Colon (tissue), 2 donors: ENCODE results near the gene CASK.
"Not testable (repeated sequence)": the region's sequence is repeated elsewhere in the genome, so short reads cannot be mapped to it uniquely, and the experiment has no call there.

Source experiments
- FAIRE-seq: peaks from 2 replicates; lab custom pipeline; 2012; peaks lifted over from hg19 to GRCh38; lab: Jason Lieb, UNC
- donor health status: control.
- donor health status: control.

CASK gene

DNA sequence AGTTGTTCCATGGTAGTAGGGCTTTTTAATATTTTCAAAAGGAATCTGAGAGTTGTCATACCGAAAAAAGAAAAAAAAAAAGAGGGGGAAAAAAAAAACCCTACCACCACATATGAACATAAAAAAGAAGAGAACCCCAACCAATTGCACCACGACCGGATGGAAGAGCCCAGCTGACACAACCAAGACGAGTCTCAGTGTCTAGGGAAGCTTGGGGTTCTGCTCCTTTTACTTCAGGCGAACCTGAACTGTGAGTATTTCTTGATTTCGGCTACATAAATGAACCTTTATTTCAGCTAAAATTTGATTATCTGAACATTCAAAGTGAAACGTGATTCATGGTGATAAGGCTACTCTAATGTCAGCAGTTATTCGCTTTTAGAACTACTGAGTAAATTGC lies 234.5 kb downstream of the CASK start, which contains the start of gene GPR34:
TSS of gene GPR34 (plus strand) at position 139 of the 400 bp plus-strand sequence. CDS start 6,661 bp downstream, outside the sequence.
- no peak for FAIRE-seq

GRCh38 chrX:41688156-41688555 lies 235.2 kb downstream of the CASK start:
- FAIRE-seq, result peak; percentile 85

GRCh38 chrX:41686788-41687187 lies 236.6 kb downstream of the CASK start:
- FAIRE-seq, result peak; percentile 28

GRCh38 chrX:41684940-41685339 lies 238.4 kb downstream of the CASK start:
- peak; percentile 49 for FAIRE-seq

GRCh38 chrX:41684138-41684537 lies 239.2 kb downstream of the CASK start:
- no peak for FAIRE-seq

GRCh38 chrX:41677183-41678060 lies 245.9 kb downstream of the CASK start:
- no peak for FAIRE-seq

- FAIRE-seq, result not testable (repeated sequence)
These were observed 247.0 kb downstream of the CASK start for GRCh38 chrX:41676361-41676760.

DNA sequence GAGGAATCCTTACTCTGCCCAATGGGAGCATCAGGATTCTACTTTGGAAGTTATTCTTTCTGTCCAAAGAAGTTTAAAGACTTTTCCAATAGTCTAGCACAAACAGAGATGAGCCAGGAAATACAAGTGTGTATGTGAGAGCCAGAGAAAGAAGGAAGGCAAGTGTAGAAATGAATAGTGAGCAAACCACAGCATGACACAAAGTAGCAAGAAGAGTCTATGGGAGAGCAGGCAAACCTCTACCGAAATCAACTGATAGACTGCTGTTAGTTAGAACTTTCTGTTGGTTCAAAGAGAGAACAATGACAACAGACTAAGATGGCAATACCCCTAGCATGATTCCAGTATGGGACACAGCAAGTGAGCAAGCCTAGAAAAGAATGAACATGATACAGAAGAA lies 250.7 kb downstream of the CASK start:
- FAIRE-seq, result no peak

DNA sequence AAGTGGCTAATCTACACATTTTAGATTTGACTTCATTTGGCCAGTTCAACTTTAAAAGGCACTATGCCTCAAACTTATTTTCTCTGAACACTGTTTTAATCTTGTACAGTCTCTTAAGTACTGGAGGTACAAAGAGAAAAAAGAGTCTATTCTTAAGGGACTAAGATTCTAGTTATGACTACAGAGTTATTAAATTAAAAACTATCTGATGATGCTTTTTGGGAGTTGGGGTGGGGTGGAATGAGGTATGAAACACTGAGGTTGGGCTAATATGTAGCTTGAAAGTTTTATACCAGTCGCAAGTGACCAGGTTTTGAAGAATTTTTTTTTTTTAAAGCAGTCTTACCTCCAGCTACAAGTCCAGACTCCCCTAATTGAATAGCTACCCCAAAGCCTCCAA lies 252.3 kb downstream of the CASK start:
- no peak for FAIRE-seq

GRCh38 chrX:41670112-41670511 lies 253.2 kb downstream of the CASK start:
- FAIRE-seq, result peak; percentile 41

DNA sequence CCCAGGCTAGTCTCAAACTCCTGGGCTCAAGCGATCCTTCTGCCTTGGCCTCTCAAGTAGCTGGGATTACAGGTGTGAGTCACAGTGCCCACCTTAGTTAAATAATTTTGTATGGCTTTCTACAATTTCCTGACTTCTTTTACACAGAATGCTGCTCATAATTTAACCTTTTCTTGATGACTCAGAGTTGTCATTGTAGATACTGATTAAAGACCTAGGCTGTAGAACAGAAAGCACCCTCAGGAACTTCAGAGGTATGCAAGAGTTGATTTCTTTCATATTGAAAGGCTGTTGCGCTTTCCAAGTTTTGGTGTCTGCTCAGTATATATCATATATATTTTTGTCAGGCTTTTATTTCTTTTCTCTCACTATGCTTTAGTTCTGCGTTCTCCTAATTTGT lies 255.7 kb downstream of the CASK start:
- no peak for FAIRE-seq

GRCh38 chrX:41666251-41666650 lies 257.1 kb downstream of the CASK start:
- FAIRE-seq, result no peak

DNA sequence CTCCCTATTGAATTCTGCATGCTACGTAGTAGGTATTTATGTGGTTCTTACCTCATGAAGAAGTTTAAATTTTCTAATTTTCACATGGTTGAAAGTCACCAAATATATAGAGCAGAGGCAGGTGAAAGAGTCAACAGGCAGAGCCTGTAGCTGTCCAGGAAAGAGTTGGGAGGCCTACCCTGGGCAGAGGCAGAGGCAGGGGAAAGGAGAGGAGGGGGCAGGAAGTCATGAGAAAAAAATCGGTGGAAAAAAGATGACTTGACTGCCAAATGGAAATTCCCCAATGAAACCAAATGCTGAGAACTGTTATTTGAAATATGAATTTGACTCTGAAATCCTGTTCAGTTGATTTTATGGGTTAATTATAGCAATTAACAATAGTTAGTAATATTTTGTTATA lies 257.7 kb downstream of the CASK start:
- no peak for FAIRE-seq

- no peak for FAIRE-seq
These were observed 258.4 kb downstream of the CASK start for GRCh38 chrX:41664908-41665307.

- peak; percentile 45 for FAIRE-seq
These were observed 258.9 kb downstream of the CASK start for GRCh38 chrX:41664375-41664901.

DNA sequence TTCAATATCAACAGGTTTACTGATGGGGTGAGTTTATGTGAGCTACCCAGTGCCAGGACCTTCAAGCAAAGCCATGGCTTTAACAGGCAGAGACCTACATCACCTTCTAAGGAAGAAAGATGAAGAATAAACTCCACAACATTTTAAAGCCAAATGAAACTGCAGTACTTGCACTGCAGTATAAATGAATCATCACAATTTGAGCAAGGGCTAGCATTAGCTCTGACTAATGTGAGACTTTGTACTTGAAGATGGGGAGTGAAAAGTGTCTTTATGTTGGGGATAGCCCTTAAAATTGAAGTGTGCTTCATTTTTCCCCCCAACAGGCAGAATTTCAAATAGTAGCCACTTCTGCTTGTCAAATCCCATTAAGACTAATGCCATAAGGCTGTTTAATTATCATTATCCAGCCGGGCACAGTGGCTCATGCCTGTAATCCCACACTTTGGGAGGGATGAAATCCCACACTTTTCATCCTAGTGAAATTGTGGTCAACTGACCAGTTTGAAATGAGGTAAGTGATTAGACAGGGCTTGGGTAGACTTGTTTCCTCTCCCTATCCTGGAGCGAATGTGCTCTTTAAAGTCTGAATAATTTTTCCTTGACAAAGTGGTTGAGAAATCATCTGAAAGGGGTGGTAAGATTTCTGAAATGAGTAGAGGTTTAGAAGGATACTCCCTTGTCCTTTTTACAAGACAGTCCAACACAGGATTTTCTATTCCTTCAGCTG lies 261.8 kb downstream of the CASK start:
- no peak for FAIRE-seq

DNA sequence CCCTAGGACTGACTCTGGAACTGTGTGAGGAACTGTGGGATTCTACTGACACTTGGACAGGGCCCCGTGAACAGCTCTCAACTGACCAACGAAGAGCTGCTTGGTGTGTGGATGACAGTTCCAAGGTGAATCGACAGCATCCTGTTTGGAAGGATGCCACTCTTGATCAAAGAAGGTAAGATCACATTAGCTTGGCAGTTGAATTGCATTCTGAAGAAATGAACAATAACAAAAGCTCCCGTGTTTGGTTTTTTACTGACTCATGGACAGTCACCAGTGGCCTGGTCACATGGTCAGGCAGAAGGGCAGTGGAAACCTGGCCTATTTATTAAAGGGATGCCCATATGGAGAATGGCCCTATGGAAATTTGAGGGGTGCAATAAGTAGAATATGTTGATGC lies 267.7 kb downstream of the CASK start:
- no peak for FAIRE-seq

GRCh38 chrX:41655101-41655500 lies 268.3 kb downstream of the CASK start:
- no peak for FAIRE-seq

- no peak for FAIRE-seq
These were observed 270.2 kb downstream of the CASK start for GRCh38 chrX:41653125-41653524.

GRCh38 chrX:41646201-41646600 lies 277.2 kb downstream of the CASK start:
- FAIRE-seq, result not testable (repeated sequence)

GRCh38 chrX:41634284-41634683 lies 289.1 kb downstream of the CASK start:
- no peak for FAIRE-seq

DNA sequence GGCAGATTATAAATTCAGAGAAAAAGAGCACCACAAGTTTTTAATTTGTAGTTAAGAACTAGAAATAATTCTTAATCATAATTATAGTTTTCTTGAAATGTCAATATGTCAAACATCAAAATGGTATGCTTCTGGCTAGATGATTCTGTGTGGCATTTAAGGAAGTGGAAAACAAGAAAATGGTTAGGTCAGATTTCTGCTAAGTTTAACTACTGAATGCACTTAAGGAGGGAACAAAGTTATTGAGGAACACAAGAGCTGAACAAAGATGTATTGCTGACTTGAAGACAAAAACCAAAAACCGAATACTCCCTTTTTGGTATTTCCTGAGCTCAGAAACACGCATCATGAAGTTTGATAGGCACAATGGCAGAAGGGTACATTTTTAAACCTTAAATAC lies 293.3 kb downstream of the CASK start:
- no peak for FAIRE-seq

DNA sequence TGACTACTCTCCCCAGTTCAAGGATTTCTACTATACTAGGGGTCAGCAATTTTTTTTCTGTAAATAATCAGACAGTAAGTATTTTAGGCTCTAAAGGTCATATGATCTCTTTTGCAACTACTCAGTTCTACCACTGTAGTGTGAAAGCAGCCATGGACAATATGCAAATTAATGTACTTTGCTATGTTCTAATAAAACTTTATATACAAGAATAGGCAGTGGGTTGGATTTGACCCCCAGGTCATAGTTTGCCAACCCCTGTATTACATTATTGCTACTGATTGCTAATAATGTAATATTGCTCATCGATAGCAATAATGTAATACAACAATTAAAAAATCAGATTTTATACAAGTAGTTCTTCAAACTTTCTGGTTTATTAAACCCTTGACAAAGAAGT lies 293.8 kb downstream of the CASK start:
- no peak for FAIRE-seq
